HFFc6 (cell line): Measurements from ENCODE around the gene ELMO1. TPM values are rescaled to one million over a fixed set of nuclear protein-coding genes. Genes with fewer than 3 reads are reported as not detected.

Source experiments
- DNase-seq: peaks from one replicate; pipeline ENCODE4 v3.0.0-alpha.2; 2018
- H3K27ac Mint-ChIP-seq: 2 replicates; pipeline ENCODE4 v1.8.0; 2020; ENCODE audit warnings: mild to moderate bottlenecking, mixed read lengths
- H3K27me3 Mint-ChIP-seq: 2 replicates; pipeline ENCODE4 v1.8.0; 2021; ENCODE audit warnings: mild to moderate bottlenecking, moderate library complexity, mixed read lengths; ENCODE audit not compliant: insufficient read depth
- H3K36me3 Mint-ChIP-seq: 2 replicates; pipeline ENCODE4 v1.8.0; 2021; ENCODE audit warnings: low read depth, mixed read lengths
- H3K4me1 Mint-ChIP-seq: 2 replicates; pipeline ENCODE4 v1.8.0; 2020; ENCODE audit warnings: low read depth, mixed read lengths
- H3K4me3 Mint-ChIP-seq: 2 replicates; pipeline ENCODE4 v1.8.0; 2020; ENCODE audit warnings: mild to moderate bottlenecking, moderate library complexity, mixed read lengths
- H3K9me3 Mint-ChIP-seq: 2 replicates; pipeline ENCODE4 v1.8.0; 2020; ENCODE audit warnings: mild to moderate bottlenecking, mixed read lengths
- CTCF ChIP-seq: fragments of 200-600 bp; sonication (generic); IDR thresholded peaks from 2 replicates; pipeline ENCODE4 v1.5.0; 2021; ENCODE audit warnings: antibody characterized with exemption, mild to moderate bottlenecking
- total RNA-seq, 6 experiments: library from RNA; stranded (reverse); fragmentation: NEBNext Ultra II Directional; extraction: Animal tissue kit (Norgen Biotek cat#: 25700); gene quantifications; 2 replicates in 1 of 6; 3 replicates in 5 of 6; pipeline ENCODE4 v1.2.3, GENCODE V29; 2021

The ELMO1 gene
- total RNA-seq, 6 experiments from 2014 or later = not detected

- no peaks in the 10 kb centered on the region for H3K36me3 Mint-ChIP-seq
- no peak for TF ChIP-seq CTCF
- peaks cover 2% of the 10 kb centered on the region; the same call in 1 of the 2 replicates for H3K27me3 Mint-ChIP-seq
- no peaks in the 10 kb centered on the region for H3K4me1 Mint-ChIP-seq
- H3K4me3 Mint-ChIP-seq = no peak overlapping the region
- peaks cover 24% of the 10 kb centered on the region for H3K9me3 Mint-ChIP-seq
- DNase-seq = no peak
- no peak overlapping the region for H3K27ac Mint-ChIP-seq
Measured at GRCh38 chr7:37113661-37114355, 334.9 kb downstream of the ELMO1 start.

GRCh38 chr7:37112876-37113275 lies 335.8 kb downstream of the ELMO1 start:
- no peak for DNase-seq
- no peaks in the 10 kb centered on the region for H3K36me3 Mint-ChIP-seq
- peaks cover 2% of the 10 kb centered on the region; the same call in 1 of the 2 replicates for H3K27me3 Mint-ChIP-seq
- no peaks in the 10 kb centered on the region for H3K4me1 Mint-ChIP-seq
- TF ChIP-seq CTCF = no peak
- peaks cover 24% of the 10 kb centered on the region for H3K9me3 Mint-ChIP-seq
- H3K4me3 Mint-ChIP-seq = no peak overlapping the region
- no peak overlapping the region for H3K27ac Mint-ChIP-seq

- TF ChIP-seq CTCF = no peak
- Mint-ChIP-seq H3K4me3 (no peak overlapping the region), H3K9me3 (peaks cover 21% of the 10 kb centered on the region), H3K4me1 (no peaks in the 10 kb centered on the region), H3K36me3 (no peaks in the 10 kb centered on the region), H3K27ac (no peak overlapping the region), H3K27me3 (peaks cover 2% of the 10 kb centered on the region; the same call in 1 of the 2 replicates)
- no peak for DNase-seq
Measured at GRCh38 chr7:37112218-37112617, 336.4 kb downstream of the ELMO1 start.

GRCh38 chr7:37111459-37111858 lies 337.2 kb downstream of the ELMO1 start:
- H3K36me3 Mint-ChIP-seq = no peaks in the 10 kb centered on the region

GRCh38 chr7:37110660-37111424 lies 337.8 kb downstream of the ELMO1 start:
- H3K4me1 Mint-ChIP-seq = no peaks in the 10 kb centered on the region
- DNase-seq = no peak
- no peaks in the 10 kb centered on the region for H3K36me3 Mint-ChIP-seq
- H3K4me3 Mint-ChIP-seq = no peak overlapping the region
- no peaks in the 10 kb centered on the region for H3K27me3 Mint-ChIP-seq
- H3K9me3 Mint-ChIP-seq = peaks cover 17% of the 10 kb centered on the region
- no peak for TF ChIP-seq CTCF
- H3K27ac Mint-ChIP-seq = no peak overlapping the region

More at GRCh38 chr7:37111459-37111858, 337.2 kb downstream of the ELMO1 start:
- no peak for TF ChIP-seq CTCF
- no peak overlapping the region for H3K27ac Mint-ChIP-seq
- no peaks in the 10 kb centered on the region for H3K27me3 Mint-ChIP-seq
- no peak for DNase-seq
- H3K4me1 Mint-ChIP-seq = no peaks in the 10 kb centered on the region
- H3K4me3 Mint-ChIP-seq = no peak overlapping the region
- peaks cover 17% of the 10 kb centered on the region for H3K9me3 Mint-ChIP-seq
